Neural crest cell (in vitro differentiated cells): ENCODE results near the gene RPS6KB1. TPM values are rescaled to one million over a fixed set of nuclear protein-coding genes. Genes with fewer than 3 reads are reported as not detected.

Experiments used
- DNase-seq: peaks from one replicate; pipeline ENCODE4 v3.0.0; 2021; ENCODE audit warnings: low read depth, mixed read lengths, low spot score
- H3K27ac Mint-ChIP-seq: one replicate; pipeline ENCODE4 v1.8.0; 2021; ENCODE audit warnings: mild to moderate bottlenecking, mixed read lengths; ENCODE audit not compliant: unreplicated experiment
- H3K27me3 Mint-ChIP-seq: 2 replicates; pipeline ENCODE4 v1.8.0; 2021; ENCODE audit warnings: low read depth, mild to moderate bottlenecking, mixed read lengths
- H3K36me3 Mint-ChIP-seq: 2 replicates; pipeline ENCODE4 v1.8.0; 2021; ENCODE audit warnings: low read depth, mild to moderate bottlenecking, mixed read lengths
- H3K4me1 Mint-ChIP-seq: 2 replicates; pipeline ENCODE4 v1.8.0; 2021; ENCODE audit warnings: mixed read lengths
- H3K4me3 Mint-ChIP-seq: one replicate; pipeline ENCODE4 v1.8.0; 2021; ENCODE audit warnings: mild to moderate bottlenecking, mixed read lengths
- H3K9me3 Mint-ChIP-seq: 2 replicates; pipeline ENCODE4 v1.8.0; 2021; ENCODE audit warnings: mixed read lengths
- long read RNA-seq: library from polyadenylated mRNA; unstranded; transcript quantifications from one replicate; pipeline ENCODE4 v2.0.0, GENCODE V29; 2020
- total RNA-seq: library from RNA; stranded (reverse); gene quantifications from 2 replicates; pipeline ENCODE4 v1.2.1, GENCODE V29; 2021
- TF ChIP-seq, protein P1 (sequence below): fragments of 200-600 bp; sonication (generic); conservative IDR thresholded peaks from 2 replicates; pipeline ENCODE4 v1.5.0; 2021; ENCODE audit warnings: antibody characterized with exemption, mild to moderate bottlenecking

RPS6KB1 gene
- total RNA-seq = 36.8 and 41.5 TPM in 2 replicates
- long read RNA-seq, full-length matches to known transcripts = 75 of 95 reads
- long read RNA-seq, partial matches to known transcripts = 5 of 95 reads
- long read RNA-seq, other reads (novel, unspliced or antisense) = 15 of 95 reads

DNA sequence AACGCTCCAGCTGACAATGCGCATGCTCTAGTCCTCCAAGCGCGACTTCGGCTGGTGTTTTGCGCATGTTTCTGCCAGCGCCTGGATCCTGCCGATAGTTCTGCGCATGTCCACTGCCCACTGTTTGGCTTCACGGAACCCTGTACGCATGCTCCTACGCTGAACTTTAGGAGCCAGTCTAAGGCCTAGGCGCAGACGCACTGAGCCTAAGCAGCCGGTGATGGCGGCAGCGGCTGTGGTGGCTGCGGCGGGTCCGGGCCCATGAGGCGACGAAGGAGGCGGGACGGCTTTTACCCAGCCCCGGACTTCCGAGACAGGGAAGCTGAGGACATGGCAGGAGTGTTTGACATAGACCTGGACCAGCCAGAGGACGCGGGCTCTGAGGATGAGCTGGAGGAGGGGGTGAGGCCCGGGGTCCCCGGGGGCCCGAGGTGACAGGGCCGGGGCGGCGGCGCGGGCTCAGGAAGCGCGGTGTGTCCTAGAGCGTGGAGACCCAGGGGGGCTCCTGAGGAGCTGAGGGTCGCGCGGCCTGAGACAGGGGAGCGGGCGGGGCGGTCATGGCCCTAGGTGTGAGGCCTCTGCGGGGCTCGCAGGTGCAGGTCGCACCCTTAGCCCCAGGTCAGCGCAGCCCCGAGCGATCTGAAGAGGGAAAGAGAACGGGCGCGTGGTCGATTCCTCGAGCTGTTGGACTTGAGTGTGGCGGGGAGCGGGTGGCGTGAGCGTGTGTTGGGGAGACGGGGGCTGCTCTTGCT is at the start of gene RPS6KB1, which contains the start of gene TUBD1:
TSS of gene RPS6KB1 (plus strand) at position 198 of the 752 bp plus-strand sequence. CDS start at position 262, 64 bp downstream.
TSS of gene TUBD1 (minus strand) at position 20 of the 752 bp plus-strand sequence. CDS start 1,941 bp downstream, outside the sequence.
- peak; percentile 90 for DNase-seq
- Mint-ChIP-seq H3K27me3 (no peaks in the 10 kb centered on the region), H3K4me3 (peak within 1 kb of the TSS; percentile 98), H3K9me3 (no peaks in the 10 kb centered on the region), H3K36me3 (peaks cover 4% of the 10 kb centered on the region), H3K4me1 (peaks cover 33% of the 10 kb centered on the region), H3K27ac (peak within 1 kb of the TSS; percentile 98)
- TF ChIP-seq, protein P1, sequence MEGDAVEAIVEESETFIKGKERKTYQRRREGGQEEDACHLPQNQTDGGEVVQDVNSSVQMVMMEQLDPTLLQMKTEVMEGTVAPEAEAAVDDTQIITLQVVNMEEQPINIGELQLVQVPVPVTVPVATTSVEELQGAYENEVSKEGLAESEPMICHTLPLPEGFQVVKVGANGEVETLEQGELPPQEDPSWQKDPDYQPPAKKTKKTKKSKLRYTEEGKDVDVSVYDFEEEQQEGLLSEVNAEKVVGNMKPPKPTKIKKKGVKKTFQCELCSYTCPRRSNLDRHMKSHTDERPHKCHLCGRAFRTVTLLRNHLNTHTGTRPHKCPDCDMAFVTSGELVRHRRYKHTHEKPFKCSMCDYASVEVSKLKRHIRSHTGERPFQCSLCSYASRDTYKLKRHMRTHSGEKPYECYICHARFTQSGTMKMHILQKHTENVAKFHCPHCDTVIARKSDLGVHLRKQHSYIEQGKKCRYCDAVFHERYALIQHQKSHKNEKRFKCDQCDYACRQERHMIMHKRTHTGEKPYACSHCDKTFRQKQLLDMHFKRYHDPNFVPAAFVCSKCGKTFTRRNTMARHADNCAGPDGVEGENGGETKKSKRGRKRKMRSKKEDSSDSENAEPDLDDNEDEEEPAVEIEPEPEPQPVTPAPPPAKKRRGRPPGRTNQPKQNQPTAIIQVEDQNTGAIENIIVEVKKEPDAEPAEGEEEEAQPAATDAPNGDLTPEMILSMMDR = no peak

DNA sequence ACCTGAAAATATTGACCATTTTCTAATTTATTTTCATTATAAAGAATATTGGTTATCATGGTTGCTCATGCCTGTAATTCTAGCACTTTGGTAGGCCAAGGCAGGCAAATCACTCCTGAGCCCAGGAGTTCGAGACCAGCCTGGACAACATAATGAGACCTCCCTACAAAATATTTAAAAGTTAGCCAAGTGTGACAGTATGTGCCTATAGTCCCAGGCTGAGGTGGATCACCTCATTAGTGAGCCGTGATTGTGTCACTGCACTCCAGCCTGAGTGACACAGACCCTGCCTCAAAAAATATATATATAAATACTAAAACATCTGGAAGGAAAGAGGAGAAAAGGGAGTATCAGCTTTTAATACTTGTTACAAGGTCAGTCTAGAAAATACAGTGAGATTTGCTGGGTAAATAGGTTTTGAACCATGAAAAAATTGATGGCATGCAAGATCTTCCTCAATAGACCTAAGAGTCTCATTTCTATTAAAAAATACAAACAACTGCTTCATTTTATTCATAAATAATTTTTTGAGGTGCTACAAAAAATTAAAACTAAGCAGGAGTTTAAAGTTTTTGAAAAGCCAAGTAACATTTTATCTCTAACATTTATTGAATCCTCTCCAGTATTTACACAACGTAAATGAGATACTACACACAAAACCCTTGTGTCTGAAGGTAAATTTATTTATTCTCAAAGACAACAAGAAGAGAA is 47.9 kb upstream of the RPS6KB1 start:
- H3K27me3 Mint-ChIP-seq = peaks cover 3% of the 10 kb centered on the region
- H3K4me3 Mint-ChIP-seq = no peak overlapping the region
- H3K4me1 Mint-ChIP-seq = peaks cover 22% of the 10 kb centered on the region
- no peaks in the 10 kb centered on the region for H3K9me3 Mint-ChIP-seq
- TF ChIP-seq, protein P1 = no peak
- no peak overlapping the region for H3K27ac Mint-ChIP-seq
- DNase-seq = no peak
- peaks cover 9% of the 10 kb centered on the region for H3K36me3 Mint-ChIP-seq

DNA sequence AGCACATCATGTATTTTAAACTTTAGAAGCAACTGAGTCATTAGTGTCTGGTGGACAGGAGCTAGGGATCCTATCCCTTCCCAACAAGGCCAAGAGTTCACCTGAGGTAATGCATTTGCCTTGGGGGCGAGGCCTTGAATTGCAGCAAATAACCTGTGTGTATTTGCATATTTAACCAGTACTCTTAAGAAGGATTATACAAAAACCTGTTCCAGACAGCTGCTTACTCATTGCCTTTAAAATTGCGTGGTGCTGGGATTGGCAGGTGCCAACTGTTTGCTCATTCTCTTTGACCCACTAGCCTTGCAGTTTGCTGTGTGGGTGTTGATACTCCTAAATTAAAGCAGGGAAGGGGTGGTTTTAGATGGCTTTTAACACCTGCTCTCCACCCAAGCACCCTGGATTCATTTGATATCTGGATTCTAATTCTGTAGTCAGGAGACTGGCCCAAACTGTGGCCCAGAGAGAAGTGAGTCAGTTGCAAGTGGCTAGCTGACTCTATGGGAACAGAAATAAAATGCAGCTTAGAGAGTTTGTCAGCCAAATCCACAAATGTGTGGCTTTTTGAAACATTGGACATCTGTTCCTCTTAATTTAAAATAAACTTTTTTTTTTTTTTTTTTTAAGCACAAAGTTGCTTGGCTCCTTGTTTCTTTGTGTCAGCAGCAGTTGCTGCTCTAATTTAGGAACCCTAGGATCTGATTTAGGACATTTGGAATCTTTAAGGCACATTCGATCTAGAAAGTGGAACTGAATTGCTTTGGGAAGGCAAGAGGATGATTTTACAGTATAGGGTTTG is 47.1 kb upstream of the RPS6KB1 start:
- Mint-ChIP-seq H3K9me3 (no peaks in the 10 kb centered on the region), H3K4me1 (peaks cover 14% of the 10 kb centered on the region), H3K27ac (no peak overlapping the region), H3K36me3 (peaks cover 9% of the 10 kb centered on the region), H3K27me3 (peaks cover 3% of the 10 kb centered on the region), H3K4me3 (no peak overlapping the region)
- TF ChIP-seq, protein P1 = no peak
- DNase-seq = no peak

DNA sequence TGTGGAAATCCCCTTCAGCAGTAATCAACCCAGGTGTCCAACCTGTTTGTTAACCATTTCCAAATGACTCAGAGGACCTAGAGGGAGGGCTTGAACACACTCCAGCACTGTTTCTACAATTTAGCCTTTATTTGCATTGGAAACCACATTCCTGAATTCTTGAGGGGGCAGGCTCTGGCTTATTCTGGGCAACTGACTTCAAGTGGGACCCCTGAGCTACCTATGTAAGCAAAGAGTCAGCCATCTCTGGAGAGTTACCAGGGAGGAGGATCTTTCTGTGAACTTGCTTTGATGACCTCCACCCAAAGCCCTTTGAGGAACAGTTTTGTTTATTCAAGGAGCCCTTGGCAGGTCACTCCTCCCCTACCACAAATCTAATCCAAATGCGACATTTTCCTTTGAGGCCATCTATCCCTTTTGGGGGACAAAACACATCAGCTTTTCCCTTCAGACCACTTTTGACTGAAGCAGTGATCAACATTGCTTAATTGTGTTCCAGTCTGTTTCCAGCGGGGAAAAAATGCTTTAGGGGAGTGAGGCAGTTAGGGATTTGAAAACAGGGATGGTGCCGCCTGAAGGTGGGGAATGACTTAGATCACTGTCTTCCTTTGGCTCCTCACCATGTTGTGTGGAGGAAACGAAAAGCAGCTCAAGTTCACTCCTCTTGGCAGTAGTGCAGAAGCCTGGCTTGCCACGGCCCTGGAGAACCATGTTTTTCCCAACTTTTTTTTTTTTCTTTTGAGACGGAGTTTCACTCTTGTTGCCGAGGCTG is 46.3 kb upstream of the RPS6KB1 start:
- Mint-ChIP-seq H3K9me3 (no peaks in the 10 kb centered on the region), H3K27me3 (peaks cover 3% of the 10 kb centered on the region), H3K4me3 (no peak overlapping the region), H3K36me3 (peaks cover 6% of the 10 kb centered on the region), H3K4me1 (peaks cover 6% of the 10 kb centered on the region), H3K27ac (no peak overlapping the region)
- TF ChIP-seq, protein P1 = no peak
- no peak for DNase-seq

DNA sequence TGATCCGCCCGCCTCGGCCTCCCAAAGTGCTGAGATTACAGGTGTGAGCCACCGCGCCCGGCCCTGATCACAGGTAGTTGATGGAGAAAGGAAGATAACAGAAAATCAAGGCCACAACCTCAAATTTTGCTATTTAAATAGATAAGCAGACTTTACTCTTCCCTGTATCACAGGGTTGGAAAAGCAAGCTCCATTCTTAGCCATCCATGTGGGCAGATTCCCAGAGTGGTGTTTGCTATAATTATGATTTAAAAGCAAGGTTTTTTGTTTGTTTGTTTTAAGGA is 44.6 kb upstream of the RPS6KB1 start:
- TF ChIP-seq, protein P1 = no peak
- Mint-ChIP-seq H3K27ac (no peak overlapping the region), H3K4me1 (peaks cover 5% of the 10 kb centered on the region), H3K4me3 (no peak overlapping the region), H3K27me3 (peaks cover 3% of the 10 kb centered on the region), H3K36me3 (no peaks in the 10 kb centered on the region), H3K9me3 (no peaks in the 10 kb centered on the region)
- DNase-seq = no peak
